ENCODE results near the gene DPEP1.

DPEP1 gene

GRCh38 chr16:89636663-89637062 lies 23.2 kb downstream of the DPEP1 start:
- TF ChIP-seq GATA2 (IDR thresholded peaks at IDR 0.05; ENCODE audit: low read depth, low read length) (no peak), GATA3 (IDR thresholded peaks at IDR 0.05; ENCODE audit: low read depth, low read length) (no peak)

DNA sequence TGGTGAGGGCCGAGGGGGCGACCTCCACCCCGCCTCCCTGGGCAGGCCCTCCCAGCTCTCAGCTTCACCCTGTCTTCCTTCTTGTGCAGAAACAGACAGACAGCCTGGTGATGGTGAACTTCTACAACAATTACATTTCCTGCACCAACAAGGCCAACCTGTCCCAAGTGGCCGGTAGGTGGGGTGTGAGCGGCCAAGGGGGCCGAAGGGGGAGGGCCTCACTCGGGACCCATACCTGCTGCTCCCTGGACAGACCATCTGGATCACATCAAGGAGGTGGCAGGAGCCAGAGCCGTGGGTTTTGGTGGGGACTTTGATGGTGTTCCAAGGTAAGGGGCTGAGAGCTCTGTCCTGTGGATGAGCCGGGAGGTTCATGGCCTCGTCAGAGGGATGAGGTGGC lies 23.9 kb downstream of the DPEP1 start:
- TF ChIP-seq GATA3 (IDR thresholded peaks at IDR 0.05; ENCODE audit: low read depth, low read length) = no peak
- TF ChIP-seq GATA2 (IDR thresholded peaks at IDR 0.05; ENCODE audit: low read depth, low read length) = no peak

DNA sequence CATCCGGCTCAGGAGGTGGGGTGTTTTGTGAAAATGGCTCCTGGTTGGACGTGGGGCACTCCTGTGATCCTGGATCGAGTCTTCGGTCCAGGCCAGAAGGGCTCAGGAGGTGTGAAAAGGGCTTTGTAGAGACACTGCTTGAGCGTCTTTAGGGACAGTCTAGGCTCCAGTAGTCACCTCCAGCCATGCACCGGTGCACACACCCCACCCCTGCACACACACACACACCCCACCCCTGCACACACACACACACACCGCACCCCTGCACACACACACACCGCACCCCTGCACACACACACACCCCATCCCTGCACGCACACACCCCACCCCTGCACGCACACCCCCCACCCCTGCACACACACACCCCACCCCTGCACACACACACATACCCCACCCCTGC lies 25.0 kb downstream of the DPEP1 start:
- no peak for TF ChIP-seq GATA2 (IDR thresholded peaks at IDR 0.05; ENCODE audit: low read depth, low read length)
- no peak for TF ChIP-seq GATA3 (IDR thresholded peaks at IDR 0.05; ENCODE audit: low read depth, low read length)

- TF ChIP-seq GATA2 (IDR thresholded peaks at IDR 0.05; ENCODE audit: low read depth, low read length) = no peak
- TF ChIP-seq GATA3 (IDR thresholded peaks at IDR 0.05; ENCODE audit: low read depth, low read length) = no peak
These were observed 25.9 kb downstream of the DPEP1 start for GRCh38 chr16:89639385-89639784.

DNA sequence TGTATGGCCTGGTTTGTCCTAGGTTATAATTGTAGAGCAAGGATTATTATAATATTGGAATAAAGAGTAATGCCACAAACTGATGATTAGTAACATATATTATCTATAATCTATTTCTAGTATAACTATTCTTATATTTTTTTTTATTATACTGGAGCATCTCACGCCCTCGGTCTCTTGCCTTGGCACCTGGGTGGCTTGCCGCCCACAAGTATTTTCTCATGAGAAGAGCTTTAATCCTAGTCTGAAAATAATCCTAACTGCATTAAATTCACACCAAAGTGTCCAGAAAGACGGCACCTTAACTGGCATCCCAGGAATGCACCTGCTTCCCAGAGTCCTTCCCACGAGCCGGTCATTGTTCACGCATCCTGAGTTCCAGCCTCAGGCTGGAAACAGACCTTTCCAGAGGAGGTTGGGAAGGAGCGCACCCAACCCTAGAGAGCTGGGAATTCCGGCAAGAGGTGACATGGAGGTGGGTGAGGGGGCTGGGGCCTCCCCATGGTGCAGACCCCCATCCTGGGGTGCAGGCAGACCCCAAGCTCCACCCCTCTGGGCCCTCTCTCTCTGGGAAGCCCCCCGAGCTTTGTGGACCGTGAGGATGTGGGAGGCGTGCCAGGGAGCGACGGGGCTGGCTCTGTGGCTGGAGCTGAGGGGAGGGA lies 28.1 kb downstream of the DPEP1 start:
- TF ChIP-seq GATA3 (IDR thresholded peaks at IDR 0.05; ENCODE audit: low read depth, low read length) = no peak

- no peak for TF ChIP-seq GATA2 (IDR thresholded peaks at IDR 0.05; ENCODE audit: low read depth, low read length)
These were observed 29.1 kb downstream of the DPEP1 start for GRCh38 chr16:89642574-89642973.

GRCh38 chr16:89643769-89644300 lies 30.4 kb downstream of the DPEP1 start:
- no peak for TF ChIP-seq GATA3 (IDR thresholded peaks at IDR 0.05; ENCODE audit: low read depth, low read length)

DNA sequence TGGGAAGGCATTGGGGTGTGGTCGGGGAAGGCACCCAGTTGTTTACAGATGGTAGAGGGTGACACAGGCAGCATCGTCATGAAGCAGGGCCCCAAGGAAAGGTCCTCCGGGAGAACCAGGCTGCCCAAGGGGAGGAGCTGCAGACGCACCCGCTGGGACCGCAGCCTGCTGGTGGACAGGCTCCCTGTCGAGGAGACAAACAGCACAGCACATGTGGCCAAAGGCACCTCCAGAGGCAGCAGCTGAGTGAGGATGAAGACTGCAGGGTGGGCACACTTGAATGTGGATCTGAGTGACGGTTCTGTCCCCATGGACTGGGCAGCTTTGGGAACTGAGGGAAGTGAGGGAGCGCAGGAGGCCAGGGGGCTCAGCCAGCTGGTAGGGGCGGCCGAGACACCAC lies 31.7 kb downstream of the DPEP1 start:
- TF ChIP-seq GATA2 (IDR thresholded peaks at IDR 0.05; ENCODE audit: low read depth, low read length) (no peak), GATA3 (IDR thresholded peaks at IDR 0.05; ENCODE audit: low read depth, low read length) (no peak)

DNA sequence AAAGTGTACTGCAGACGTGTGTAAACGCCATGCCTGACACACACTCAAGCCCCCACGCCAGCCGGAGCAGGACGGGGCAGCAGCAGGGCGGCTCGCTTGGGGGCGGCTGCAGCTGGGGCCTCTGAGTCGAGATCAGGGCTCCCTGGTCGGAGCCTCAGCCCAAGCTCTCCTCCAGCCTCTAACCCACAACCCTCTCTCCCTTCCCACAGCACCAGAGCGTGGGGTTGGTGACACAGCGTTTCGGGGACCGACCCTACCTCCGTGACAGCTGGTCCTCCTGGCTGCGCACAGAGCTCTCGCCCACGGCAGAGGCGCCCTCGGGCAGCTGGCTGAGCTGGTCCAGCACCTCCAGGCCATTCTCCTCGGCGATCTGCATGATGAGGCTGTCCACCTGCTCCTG lies 32.8 kb downstream of the DPEP1 start:
- TF ChIP-seq GATA3 (IDR thresholded peaks at IDR 0.05; ENCODE audit: low read depth, low read length) (no peak), GATA2 (IDR thresholded peaks at IDR 0.05; ENCODE audit: low read depth, low read length) (no peak)

- TF ChIP-seq GATA2 (IDR thresholded peaks at IDR 0.05; ENCODE audit: low read depth, low read length) (no peak), GATA3 (IDR thresholded peaks at IDR 0.05; ENCODE audit: low read depth, low read length) (no peak)
These were observed 33.5 kb downstream of the DPEP1 start for GRCh38 chr16:89646906-89647305.

DNA sequence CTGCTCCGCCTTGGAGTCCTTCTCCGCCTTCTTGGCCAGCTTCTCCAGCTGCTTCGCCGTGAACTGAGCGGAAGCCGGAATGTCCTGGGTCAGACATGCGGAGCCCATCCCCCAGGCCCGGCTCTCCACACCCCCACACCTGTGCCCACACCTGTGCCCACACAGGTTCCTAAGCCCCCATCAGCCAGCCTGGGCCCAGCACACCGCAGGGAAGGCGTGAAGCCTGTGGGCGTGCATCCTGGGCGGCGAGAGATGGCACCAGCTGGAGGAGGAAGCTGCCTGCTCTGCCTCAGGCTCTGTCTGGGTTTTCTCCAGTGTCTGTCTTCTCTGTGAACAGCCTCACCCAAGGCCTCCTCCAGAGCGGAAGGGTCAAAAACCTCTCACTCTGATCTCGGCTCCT lies 38.1 kb downstream of the DPEP1 start:
- TF ChIP-seq GATA3 (IDR thresholded peaks at IDR 0.05; ENCODE audit: low read depth, low read length) = no peak
- no peak for TF ChIP-seq GATA2 (IDR thresholded peaks at IDR 0.05; ENCODE audit: low read depth, low read length)

DNA sequence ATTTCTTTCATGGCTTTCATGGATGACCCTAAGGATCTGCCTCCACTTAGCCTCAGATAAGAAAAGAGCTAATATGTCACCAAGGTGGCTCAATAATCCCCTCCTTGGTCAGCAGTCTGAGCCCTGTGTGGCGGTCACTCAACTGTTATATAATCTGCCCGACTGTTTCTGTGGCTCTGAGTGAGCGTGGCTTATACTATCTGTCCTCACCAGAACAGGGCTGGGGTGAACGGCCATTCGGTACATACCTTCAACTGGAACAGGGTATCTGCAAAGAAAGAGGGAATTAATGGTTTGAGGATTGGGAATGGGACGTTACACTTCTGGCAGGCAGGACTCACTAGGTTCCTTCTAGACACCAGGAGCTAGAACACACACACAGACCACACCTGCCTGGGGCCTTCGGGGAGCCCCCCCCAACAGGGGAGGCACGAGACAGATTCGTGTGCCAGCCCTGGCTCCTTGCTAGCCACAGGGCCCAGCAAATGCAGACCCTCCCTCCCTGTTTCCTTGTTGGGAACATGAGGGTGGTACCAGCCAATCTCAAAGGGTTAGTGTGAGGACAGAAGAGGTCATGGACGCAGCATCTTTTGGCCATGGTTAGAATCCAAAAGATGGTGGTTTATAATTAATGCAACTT lies 40.3 kb downstream of the DPEP1 start:
- TF ChIP-seq GATA2 (IDR thresholded peaks at IDR 0.05; ENCODE audit: low read depth, low read length) (no peak), GATA3 (IDR thresholded peaks at IDR 0.05; ENCODE audit: low read depth, low read length) (no peak)

DNA sequence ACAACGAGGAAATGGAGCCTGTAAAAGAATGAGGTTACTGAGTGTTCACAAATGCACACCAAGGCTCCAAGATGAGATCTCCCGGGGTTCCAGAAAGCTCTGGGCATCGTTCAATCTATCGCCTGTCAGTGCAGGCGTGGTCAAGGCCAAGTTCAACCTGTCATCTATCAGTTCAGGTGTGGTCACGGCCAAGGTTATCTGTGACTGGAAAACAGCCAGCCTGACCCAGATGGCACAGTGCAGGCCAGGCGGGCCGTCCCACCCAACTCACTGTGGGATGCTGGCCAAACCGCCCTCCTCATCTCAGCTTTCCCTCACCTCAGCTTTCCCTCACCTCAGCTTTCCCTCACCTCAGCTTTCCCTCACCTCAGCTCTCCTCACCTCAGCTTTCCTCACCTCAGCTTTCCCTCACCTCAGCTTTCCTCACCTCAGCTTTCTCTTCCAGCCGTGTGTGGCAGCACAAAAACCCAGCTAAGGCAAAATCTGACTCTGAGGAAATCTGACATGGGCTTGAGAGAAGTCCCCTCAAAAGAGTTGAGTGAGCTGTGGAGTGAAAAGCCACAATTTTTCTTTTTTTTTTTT lies 41.7 kb downstream of the DPEP1 start:
- TF ChIP-seq GATA3 (IDR thresholded peaks at IDR 0.05; ENCODE audit: low read depth, low read length) = no peak
- TF ChIP-seq GATA2 (IDR thresholded peaks at IDR 0.05; ENCODE audit: low read depth, low read length) = no peak

DNA sequence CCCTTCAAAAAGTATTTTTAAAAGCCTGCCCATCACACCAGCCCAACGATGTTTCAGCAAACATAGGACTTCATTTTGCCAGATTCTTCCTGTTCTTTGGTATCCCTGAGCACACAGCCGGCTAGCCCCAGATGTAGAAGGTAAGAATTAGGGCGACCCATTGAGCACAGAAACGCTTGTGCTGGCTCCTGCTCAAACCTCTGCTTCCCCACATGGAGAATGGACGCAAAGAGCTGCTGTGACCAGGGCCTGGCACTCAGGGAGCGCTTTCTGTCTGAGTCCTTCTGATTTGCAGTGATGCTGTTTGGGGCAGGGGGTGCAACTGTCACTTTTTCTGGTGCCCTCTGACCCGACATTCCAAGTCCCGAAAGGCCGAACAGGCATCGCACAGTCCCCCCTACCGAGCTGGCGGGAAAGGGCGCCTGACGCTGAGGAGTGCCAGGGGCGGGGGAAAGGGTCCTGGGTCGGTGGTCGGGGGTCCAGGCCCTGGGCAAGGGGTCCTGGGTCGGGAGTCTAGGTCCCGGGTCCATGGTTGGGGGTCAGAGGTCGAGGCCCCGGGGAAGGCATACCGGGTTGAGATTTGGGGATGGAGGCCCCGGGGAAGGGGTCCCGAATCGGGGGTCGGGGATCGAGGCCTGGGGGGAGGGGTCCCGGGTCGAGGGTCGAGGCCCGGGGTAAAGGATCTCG lies 43.1 kb downstream of the DPEP1 start:
- TF ChIP-seq GATA2 (IDR thresholded peaks at IDR 0.05; ENCODE audit: low read depth, low read length) (no peak), GATA3 (IDR thresholded peaks at IDR 0.05; ENCODE audit: low read depth, low read length) (no peak)
